ENCODE data around the gene ATRN. TPM values are rescaled to one million over a fixed set of nuclear protein-coding genes. Genes with fewer than 3 reads are reported as not detected.

The ATRN gene
- total and polyA plus RNA-seq, 8 donors = 2.9 to 63.9 (median 24.2) TPM

GRCh38 chr20:3655131-3655405 is 184.2 kb downstream of the ATRN start:
- Histone ChIP-seq H3K4me3 (no peak overlapping the region), H3K9me3 (no peaks in the 10 kb centered on the region), H3K27me3 (peaks cover under 1 to 23% (median 6%) of the 10 kb centered on the region in 3 donors), H3K27ac (no peak overlapping the region), H3K36me3 (peaks cover 0 to 5% (median 4%) of the 10 kb centered on the region in 4 donors), H3K4me1 (peaks cover 0 to 6% (median 2%) of the 10 kb centered on the region in 4 donors)
- intact Hi-C loops (cut with DNase I; ENCODE audit: low total_unique reads) = no loop called here
- no peak for TF ChIP-seq EP300 (IDR thresholded peaks at IDR 0.05)
- TF ChIP-seq POLR2AphosphoS5 (IDR thresholded peaks at IDR 0.05) = no peak
- TF ChIP-seq POLR2A (IDR thresholded peaks at IDR 0.05) = no peak
- TF ChIP-seq CTCF (IDR thresholded peaks at IDR 0.05) = no peak
- DNase-seq = no peak
- WGBS, 5 donors = 73 to 89% (median 88%) methylated on average over 4 of the region's 4 CpGs

GRCh38 chr20:3658019-3658715 is 187.3 kb downstream of the ATRN start:
- H3K9me3 ChIP-seq = no peaks in the 10 kb centered on the region
- H3K27me3 ChIP-seq = peaks cover 9 to 54% (median 37%) of the 10 kb centered on the region in 3 donors
- 67 to 92% (median 85%) methylated on average over 5 to 7 of the region's 7 CpGs for whole genome bisulfite sequencing, 5 donors
- no peak overlapping the region for H3K27ac ChIP-seq
- no peaks in the 10 kb centered on the region for H3K36me3 ChIP-seq
- H3K4me3 ChIP-seq = no peak overlapping the region
- intact Hi-C loops (cut with DNase I; ENCODE audit: low total_unique reads) = no loop called here
- peaks cover 8 to 12% (median 11%) of the 10 kb centered on the region in 4 donors for H3K4me1 ChIP-seq
- TF ChIP-seq POLR2AphosphoS5 (IDR thresholded peaks at IDR 0.05) (no peak), POLR2A (IDR thresholded peaks at IDR 0.05) (no peak), CTCF (IDR thresholded peaks at IDR 0.05) (no peak), EP300 (IDR thresholded peaks at IDR 0.05) (no peak)
- no peak for DNase-seq

- H3K4me1 ChIP-seq = peaks cover 8 to 12% (median 11%) of the 10 kb centered on the region in 4 donors
- WGBS, 5 donors = 58 to 82% (median 67%) methylated on average over 8 of the region's 8 CpGs
- no peak overlapping the region for H3K4me3 ChIP-seq
- peaks cover 9 to 57% (median 38%) of the 10 kb centered on the region in 3 donors for H3K27me3 ChIP-seq
- H3K9me3 ChIP-seq = no peaks in the 10 kb centered on the region
- no peak for TF ChIP-seq POLR2A (IDR thresholded peaks at IDR 0.05)
- no peak for TF ChIP-seq CTCF (IDR thresholded peaks at IDR 0.05)
- TF ChIP-seq EP300 (IDR thresholded peaks at IDR 0.05) = no peak
- no peak for TF ChIP-seq POLR2AphosphoS5 (IDR thresholded peaks at IDR 0.05)
- no peak for DNase-seq
- intact Hi-C loops (cut with DNase I; ENCODE audit: low total_unique reads) = no loop called here
- H3K36me3 ChIP-seq = no peaks in the 10 kb centered on the region
- no peak overlapping the region for H3K27ac ChIP-seq
Observed at GRCh38 chr20:3658716-3659491, 188.1 kb downstream of the ATRN start.

- no peak for DNase-seq
- no peak overlapping the region for H3K27ac ChIP-seq
- H3K36me3 ChIP-seq = no peaks in the 10 kb centered on the region
- H3K9me3 ChIP-seq = no peaks in the 10 kb centered on the region
- no peak overlapping the region for H3K4me3 ChIP-seq
- no peak for TF ChIP-seq POLR2A (IDR thresholded peaks at IDR 0.05)
- TF ChIP-seq POLR2AphosphoS5 (IDR thresholded peaks at IDR 0.05) = no peak
- no peak for TF ChIP-seq CTCF (IDR thresholded peaks at IDR 0.05)
- no peak for TF ChIP-seq EP300 (IDR thresholded peaks at IDR 0.05)
- WGBS, 5 donors = 55 to 76% (median 58%) methylated on average over 11 to 12 of the region's 12 CpGs
- peaks cover 9 to 57% (median 38%) of the 10 kb centered on the region in 3 donors for H3K27me3 ChIP-seq
- intact Hi-C loops (cut with DNase I; ENCODE audit: low total_unique reads) = no loop called here
- peaks cover 8 to 12% (median 11%) of the 10 kb centered on the region in 4 donors for H3K4me1 ChIP-seq
Observed at GRCh38 chr20:3659492-3660261, 188.9 kb downstream of the ATRN start.

All from stomach (tissue), 9 donors.